Spleen (tissue), 7 donors: Measurements from ENCODE around the gene SMG7.

ENCODE experiments used
- CTCF ChIP-seq, 11 experiments: fragments of 200-600 bp in 7 of 11; fragments of 450-650 bp in 4 of 11; sonication (generic) in 4 of 11; IDR thresholded peaks in 8 of 11; conservative IDR thresholded peaks in 3 of 11; 1 replicate in 7 of 11; 2 replicates in 4 of 11; pipeline versions ENCODE4 v1.4.0 to v1.8.0; 2016 to 2021; ENCODE audit warnings: antibody characterized with exemption in 11 of 11, inconsistent platforms in 4 of 11, mild to moderate bottlenecking in 1 of 11
- POLR2A ChIP-seq, 3 donors: fragments of 450-650 bp; IDR thresholded peaks; one replicate each; pipeline ENCODE4 v1.5.1; 2017; ENCODE audit warnings: antibody characterized with exemption in 3 of 3, mild to moderate bottlenecking in 1 of 3
- POLR2AphosphoS5 ChIP-seq, 3 donors: sonication (generic); formaldehyde crosslinking; IDR thresholded peaks; one replicate each; pipeline ENCODE4 v1.5.1; 2017; ENCODE audit warnings: antibody characterized with exemption in 3 of 3
- donor health status: DM: no; HTN: no; CAD: no; lungs with moderate emphysema.
- donor health status: DM: no; HTN: no; CAD: no.
- donor health status: DM: no; HTN: no; CAD: no.

- TF ChIP-seq POLR2AphosphoS5 (IDR thresholded peaks at IDR 0.05) (no peak), CTCF (IDR thresholded peaks at IDR 0.05 in 8 of 11, conservative IDR thresholded peaks at IDR 0.05 in 3 of 11) (no peak), POLR2A (IDR thresholded peaks at IDR 0.05) (no peak)
These were observed 22.2 kb upstream of the SMG7 start for GRCh38 chr1:183450093-183450492.
